ENCODE results near the gene UGT1A6. TPM values are rescaled to one million over a fixed set of nuclear protein-coding genes. Genes with fewer than 3 reads are reported as not detected.
A peak's percentile ranks its signal among the peaks of the same experiment; 100 is the strongest.

Gene UGT1A6
- polyA plus RNA-seq, 2 of the 4 experiments (the other 2 are of a cell fraction): 2.5 to 3.5 TPM

GRCh38 chr2:233702238-233702637 is 9.5 kb downstream of the UGT1A6 start:
- DNase-seq (ENCODE audit: low read depth in 1 of 2, low spot score in 1 of 2) (no peak), FAIRE-seq (no peak), ATAC-seq (no peak)
- CTCF ChIA-PET: interaction anchor here (1.0 kb wide), 1 partner anchor 131 kb away, joined by 5 read pairs; no protein-coding TSS in a partner anchor
- Histone ChIP-seq H3K4me3 (no peak overlapping the region), H3K4me2 (no peak overlapping the region), H3K9me3 (peaks cover 41% of the 10 kb centered on the region), H3K27ac (peak overlapping the region; percentile 99 to 100), H3K4me1 (peaks cover 50% of the 10 kb centered on the region)
- POLR2A ChIA-PET: no interaction called here
- TF ChIP-seq MYC (IDR thresholded peaks at IDR 0.05; ENCODE audit: borderline replicate concordance, low read length): no peak
- TF ChIP-seq ZFP36 (IDR thresholded peaks at IDR 0.05; ENCODE audit: borderline replicate concordance, partially characterized antibody): no peak
- TF ChIP-seq HMGXB4 (CRISPR knock-in tag; IDR thresholded peaks at IDR 0.05; ENCODE audit: borderline replicate concordance): no peak
- TF ChIP-seq MAFK (IDR thresholded peaks at IDR 0.05; ENCODE audit: partially characterized antibody): no peak
- TF ChIP-seq JUNB (IDR thresholded peaks at IDR 0.05): no peak
- no peak for TF ChIP-seq TP53 (CRISPR knock-in tag; IDR thresholded peaks at IDR 0.05)
- no peak for TF ChIP-seq FOSL2 (IDR thresholded peaks at IDR 0.05)
- no peak for TF ChIP-seq FOSL2 (CRISPR knock-in tag; IDR thresholded peaks at IDR 0.05)
- TF ChIP-seq SMC3 (IDR thresholded peaks at IDR 0.05): no peak
- no peak for TF ChIP-seq ZC3H11A (IDR thresholded peaks at IDR 0.05)
- TF ChIP-seq HES2 (IDR thresholded peaks at IDR 0.05): no peak
- TF ChIP-seq PHF8 (IDR thresholded peaks at IDR 0.05; ENCODE audit: borderline replicate concordance, low read depth): no peak
- no peak for TF ChIP-seq JUN (IDR thresholded peaks at IDR 0.05)
- no peak for TF ChIP-seq HEYL (CRISPR knock-in tag; IDR thresholded peaks at IDR 0.05)
- TF ChIP-seq PBX3 (IDR thresholded peaks at IDR 0.05): no peak
- TF ChIP-seq HOXB5 (CRISPR knock-in tag; IDR thresholded peaks at IDR 0.05): no peak
- TF ChIP-seq RAD21 (conservative IDR thresholded peaks at IDR 0.05 in 1 of 2, IDR thresholded peaks at IDR 0.05 in 1 of 2): no peak
- no peak for TF ChIP-seq REST (IDR thresholded peaks at IDR 0.05)
- TF ChIP-seq ZNF302 (CRISPR knock-in tag; IDR thresholded peaks at IDR 0.05): no peak
- no peak for TF ChIP-seq USF2 (IDR thresholded peaks at IDR 0.05)
- WGBS (ENCODE audit: missing lambda C conversion rate): 81% methylated on average over 3 of the region's 3 CpGs

Measured in A549 (cell line).